HG03196 (cell line): ENCODE results near the gene NECAB3.

Experiments
- ATAC-seq: cut with Tn5 transposase; IDR thresholded peaks from one replicate; pipeline ENCODE4 v1.9.1; 2021; ENCODE audit not compliant: unreplicated experiment

Gene NECAB3

DNA sequence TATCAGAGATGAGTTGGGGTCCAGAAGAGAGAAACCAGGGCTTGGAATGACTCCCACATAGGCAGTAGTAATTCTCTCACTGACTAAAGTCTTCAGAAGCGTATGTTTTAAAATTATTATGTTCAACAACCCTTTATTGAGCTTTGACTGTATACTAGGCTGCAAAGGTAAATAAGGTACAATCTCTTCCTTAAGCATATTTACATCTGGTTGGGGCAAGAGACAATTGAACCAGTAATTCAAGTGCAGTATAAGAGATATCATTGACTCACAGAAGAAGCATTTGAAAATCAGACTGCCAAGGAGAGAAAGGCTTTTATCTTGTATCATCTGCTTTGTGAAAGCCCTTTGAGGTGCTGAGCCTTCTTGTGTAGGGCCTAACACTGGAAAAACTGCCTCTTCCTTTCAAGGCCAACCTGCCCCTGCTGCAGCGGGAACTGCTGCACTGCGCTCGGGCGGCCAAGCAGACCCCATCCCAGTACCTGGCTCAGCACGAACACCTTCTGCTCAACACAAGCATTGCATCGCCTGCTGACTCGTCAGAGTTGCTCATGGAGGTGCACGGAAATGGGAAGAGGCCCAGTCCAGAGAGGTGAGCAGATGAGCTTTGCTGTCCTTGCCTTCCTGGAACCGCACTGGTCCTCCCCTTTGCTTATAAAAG is 51.4 kb downstream of the NECAB3 start:
- ATAC-seq: no peak

DNA sequence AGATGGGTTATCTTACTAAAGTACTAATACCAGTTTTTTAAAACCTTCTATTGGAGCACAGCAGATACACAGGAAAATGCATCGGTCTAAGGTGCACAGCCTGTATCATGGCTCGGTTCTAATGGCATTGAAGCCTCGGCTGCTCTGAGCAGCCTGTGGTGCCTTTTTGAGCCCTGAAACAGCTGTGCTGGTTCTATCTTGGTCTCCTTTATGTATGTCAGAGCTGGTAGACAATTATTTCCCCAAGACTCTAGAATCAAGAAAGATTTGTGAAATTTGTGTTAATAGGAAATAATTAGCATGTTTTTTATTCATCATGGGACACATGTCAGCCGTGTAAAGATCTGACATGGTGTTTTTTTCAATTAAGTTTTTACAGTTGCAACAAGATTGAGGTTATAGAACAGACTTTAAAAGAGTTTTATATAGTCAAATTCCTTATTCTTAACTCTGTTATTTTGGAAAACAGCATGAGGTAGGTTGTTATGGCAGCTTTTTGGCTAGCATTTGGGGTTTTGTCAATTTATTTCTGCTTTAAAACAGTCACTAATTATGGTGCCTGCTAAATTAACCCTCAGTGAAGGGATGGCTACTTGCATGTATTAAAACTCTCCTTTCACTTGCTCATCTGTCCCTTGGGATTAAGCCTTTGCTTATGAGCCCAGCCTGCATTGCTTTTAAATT is 52.4 kb downstream of the NECAB3 start:
- no peak for ATAC-seq

DNA sequence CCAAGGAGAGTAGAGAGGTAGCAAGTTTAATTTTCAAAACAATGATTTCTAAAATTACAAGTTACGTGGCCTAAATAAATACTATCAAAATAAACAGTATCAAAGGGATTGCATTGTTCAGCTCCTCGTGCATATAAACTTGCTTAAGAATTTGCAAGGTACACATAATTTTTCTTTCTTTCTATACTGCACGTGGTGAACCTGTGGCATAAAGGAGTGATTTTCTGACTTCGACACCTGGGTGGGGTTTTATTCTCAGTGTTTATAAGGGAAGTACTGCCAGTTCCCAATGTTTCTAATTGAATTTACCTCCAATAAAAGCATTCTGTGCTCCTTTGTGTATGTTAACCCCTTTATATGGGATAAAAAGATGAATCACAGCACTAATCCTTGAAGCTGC is 62.2 kb downstream of the NECAB3 start:
- no peak for ATAC-seq

DNA sequence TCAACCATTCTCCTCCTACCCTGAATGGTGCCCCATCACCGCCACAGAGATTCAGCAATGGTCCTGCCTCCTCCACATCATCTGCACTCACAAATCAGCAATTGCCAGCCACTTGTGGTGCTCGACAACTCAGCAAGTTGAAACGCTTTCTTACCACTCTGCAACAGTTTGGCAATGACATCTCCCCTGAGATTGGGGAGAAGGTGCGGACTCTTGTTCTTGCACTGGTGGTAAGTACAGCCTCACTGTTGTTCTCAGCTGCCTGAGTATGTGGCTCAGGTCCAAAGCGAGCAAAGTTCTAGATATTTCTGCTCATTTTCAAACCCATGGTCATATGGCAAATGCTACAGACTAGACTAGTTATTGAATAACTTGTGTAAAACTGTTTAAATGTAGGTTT is 63.1 kb downstream of the NECAB3 start:
- no peak for ATAC-seq

GRCh38 chr20:33609504-33609903 is 64.7 kb downstream of the NECAB3 start:
- ATAC-seq: no peak
